HCT116 (cell line): ENCODE measurements around the gene NAB2. TPM values are rescaled to one million over a fixed set of nuclear protein-coding genes. Genes with fewer than 3 reads are reported as not detected.
A peak's percentile ranks its signal among the peaks of the same experiment; 100 is the strongest.

ENCODE experiments used
- ATAC-seq: fragments of 200-7000 bp; cut with Tn5 transposase; 2 replicates; pipeline ENCODE4 v1.9.1; 2020; ENCODE audit warnings: mild to moderate bottlenecking, moderate library complexity
- Bru-seq: library from RNA; stranded (reverse); fragments of 400-500 nt; gene quantifications from one replicate; lab custom pipeline; 2021; lab: Mats Ljungman, UMichigan
- BruChase-seq, 2 experiments: library from RNA; stranded (reverse); fragments of 400-500 nt; gene quantifications; one replicate each; lab custom pipeline; 2021; lab: Mats Ljungman, UMichigan
- BruUV-seq: library from RNA; stranded (reverse); fragments of 400-500 nt; replicated peaks from 2 replicates; lab custom pipeline; 2021; lab: Mats Ljungman, UMichigan
- CTCF ChIA-PET: fragments of 300-600 bp; sonication (Branson Sonifier 250); formaldehyde crosslinking; loops from one replicate; lab custom pipeline; 2021; ENCODE audit warnings: antibody characterized with exemption; lab: Charles Lee
- POLR2A ChIA-PET: fragments of 300-600, 350-600 bp; sonication (Branson Sonifier 250); formaldehyde crosslinking; loops from one replicate; lab custom pipeline; 2021; ENCODE audit warnings: antibody characterized with exemption; lab: Charles Lee
- RAD21 ChIA-PET, 2 experiments: fragments of 300-600 bp; sonication (Branson Sonifier 250); formaldehyde crosslinking; loops; one replicate each; lab custom pipeline; 2023; ENCODE audit warnings: low total read pairs in 2 of 2; ENCODE audit not compliant: uncharacterized antibody in 2 of 2, unreplicated experiment in 2 of 2, low non-redundant PET in 1 of 2; lab: Charles Lee
- DNase-seq: peaks from one replicate; pipeline ENCODE4 v3.0.0-alpha.2; 2010; ENCODE audit warnings: low read depth, low spot score
- H2AFZ ChIP-seq: fragments of 200-600 bp; shearing (Covaris generic), sonication (generic); 2 replicates; pipeline ENCODE4 v1.6.1; 2017; ENCODE audit warnings: low read depth, mixed run types, mixed read lengths, antibody characterized with exemption, low read length; ENCODE audit not compliant: poor library complexity, severe bottlenecking
- H3K27ac ChIP-seq: 2 replicates; pipeline ENCODE4 v1.5.1; 2012; ENCODE audit warnings: low read depth, low read length
- H3K27me3 ChIP-seq: fragments of 200-600 bp; sonication (generic); 2 replicates; pipeline ENCODE4 v1.6.1; 2016; ENCODE audit warnings: mixed run types, low read length, mixed read lengths; ENCODE audit not compliant: insufficient read depth
- H3K36me3 ChIP-seq, 2 experiments: fragments of 200-500 bp in 1 of 2; fragments of 200-600 bp in 1 of 2; sonication (Bioruptor generic) in 1 of 2; sonication (generic) in 1 of 2; 2 replicates each; pipeline versions ENCODE4 v1.5.1 to v1.6.1; 2014 to 2016; ENCODE audit warnings: low read length in 2 of 2, inconsistent platforms in 1 of 2, mixed read lengths in 1 of 2, mixed run types in 1 of 2; ENCODE audit not compliant: insufficient read depth in 2 of 2, control insufficient read depth in 1 of 2
- H3K4me1 ChIP-seq, 2 experiments: fragments of 200-600 bp in 1 of 2; sonication (generic) in 1 of 2; 2 replicates each; pipeline versions ENCODE4 v1.5.1 to v1.6.1; 2012 to 2017; ENCODE audit warnings: low read length in 2 of 2, inconsistent platforms in 1 of 2, mild to moderate bottlenecking in 1 of 2, mixed read lengths in 1 of 2, mixed run types in 1 of 2, moderate library complexity in 1 of 2; ENCODE audit not compliant: insufficient read depth in 2 of 2, control insufficient read depth in 1 of 2
- H3K4me2 ChIP-seq: fragments of 200-600 bp; sonication (generic); 2 replicates; pipeline ENCODE4 v1.6.1; 2017; ENCODE audit warnings: mixed run types, low read length, mixed read lengths
- H3K4me3 ChIP-seq, 2 experiments: fragments of 200-600 bp in 1 of 2; sonication (generic) in 1 of 2; replicated peaks in 1 of 2; 2 replicates each; pipeline ENCODE4 v1.5.1; 2011 to 2016; ENCODE audit warnings: low read length in 2 of 2, control low read depth in 1 of 2, low read depth in 1 of 2, mild to moderate bottlenecking in 1 of 2, mixed read lengths in 1 of 2, mixed run types in 1 of 2
- H3K79me2 ChIP-seq: fragments of 200-600 bp; sonication (generic); 2 replicates; pipeline ENCODE4 v1.6.1; 2017; ENCODE audit warnings: mild to moderate bottlenecking, mixed run types, low read length, moderate library complexity, mixed read lengths; ENCODE audit not compliant: insufficient read depth
- H3K9ac ChIP-seq: fragments of 200-600 bp; sonication (generic); 2 replicates; pipeline ENCODE4 v1.6.1; 2016; ENCODE audit warnings: low read length, mixed read lengths
- H3K9me2 ChIP-seq: fragments of 200-600 bp; sonication (generic), shearing (Covaris generic); 2 replicates; pipeline ENCODE4 v1.6.1; 2017; ENCODE audit warnings: mixed run types, mild to moderate bottlenecking, moderate library complexity; ENCODE audit not compliant: insufficient read depth
- H3K9me3 ChIP-seq, 2 experiments: fragments of 200-500 bp in 1 of 2; fragments of 200-600 bp in 1 of 2; sonication (Bioruptor generic) in 1 of 2; sonication (generic) in 1 of 2; 2 replicates each; pipeline ENCODE4 v1.6.1; 2014 to 2017; ENCODE audit warnings: low read length in 2 of 2, mixed read lengths in 2 of 2, inconsistent platforms in 1 of 2, low read depth in 1 of 2, mild to moderate bottlenecking in 1 of 2, mixed run types in 1 of 2, moderate library complexity in 1 of 2; ENCODE audit not compliant: control insufficient read depth in 1 of 2, insufficient read depth in 1 of 2
- H4K20me1 ChIP-seq: fragments of 200-600 bp; sonication (generic), shearing (Covaris generic); 2 replicates; pipeline ENCODE4 v1.6.1; 2017; ENCODE audit warnings: mixed run types, mild to moderate bottlenecking, moderate library complexity; ENCODE audit not compliant: insufficient read depth
- JUND ChIP-seq: IDR thresholded peaks from 2 replicates; pipeline ENCODE4 v1.6.1; 2012
- POLR2A ChIP-seq: IDR thresholded peaks from 2 replicates; pipeline ENCODE4 v1.7.0; 2011; ENCODE audit warnings: borderline replicate concordance; ENCODE audit not compliant: insufficient read depth, insufficient read length; ENCODE audit errors: extremely low read depth
- POLR2AphosphoS5 ChIP-seq: IDR thresholded peaks from 2 replicates; pipeline ENCODE4 v1.6.1; 2011; ENCODE audit warnings: mild to moderate bottlenecking, low read depth, low read length, moderate library complexity
- YY1 ChIP-seq: IDR thresholded peaks from 2 replicates; pipeline ENCODE4 v1.6.1; 2011; ENCODE audit warnings: low read length, low read depth, moderate library complexity, mild to moderate bottlenecking; ENCODE audit not compliant: insufficient replicate concordance; ENCODE audit errors: extremely low read depth
- ZFX ChIP-seq: fragments of 450-650 bp; IDR thresholded peaks from 2 replicates; pipeline ENCODE4 v1.6.1; 2017
- intact Hi-C: fragments of 100-400 bp; cut with micrococcal nuclease; formaldehyde crosslinking; loops from 2 replicates; pipeline ENCODE4 v1.10.0; 2022
- long read RNA-seq: library from polyadenylated mRNA; unstranded; transcript quantifications from one replicate; pipeline ENCODE4 v2.0.0, GENCODE V29; 2021; ENCODE audit not compliant: unreplicated experiment
- polyA plus RNA-seq: library from polyadenylated mRNA; unstranded; fragments of >200 nt; gene quantifications from 2 replicates; pipeline ENCODE4 v1.2.1, GENCODE V29; 2012; ENCODE audit warnings: missing spikeins
- total RNA-seq: library from RNA; stranded (reverse); gene quantifications from one replicate; pipeline ENCODE4 v1.2.1, GENCODE V29; 2021; ENCODE audit not compliant: unreplicated experiment

Gene NAB2
- total RNA-seq, result 77.1 TPM
- polyA plus RNA-seq, result 59.6 and 68.8 TPM in 2 replicates
- Bru-seq, nascent RNA, result percentile 81 among the genes with signal in this experiment
- percentile 88 among the genes with signal in this experiment for BruChase-seq, experiment 1, labeled RNA remaining after a 6-hour chase
- BruChase-seq, experiment 2, labeled RNA remaining after a 2-hour chase, result percentile 96 among the genes with signal in this experiment
- long read RNA-seq, transcript NAB2-202 (6 exons, 2,318 nt), result minor isoform, 6 of 98 reads
- long read RNA-seq, transcript NAB2-201 (7 exons, 2,711 nt), result major isoform, 41 of 98 reads
- long read RNA-seq, partial matches to known transcripts, result 44 of 98 reads
- long read RNA-seq, other reads (novel, unspliced or antisense), result 7 of 98 reads

GRCh38 chr12:57088354-57089270 lies at the start of gene NAB2:
Gene NAB2, plus strand, starts transcription at chr12:57089114. Its CDS starts 158 bp downstream, at chr12:57089272.
- H3K9me2 ChIP-seq, result no peaks in the 10 kb centered on the region
- H2AFZ ChIP-seq, result no peak within 1 kb of the TSS
- POLR2A ChIA-PET, result interaction anchor here (0.6 to 4.8 kb wide), 6 partner anchors 10 to 363 kb away, joined by 3 to 50 read pairs (median 3); partner anchors contain the start of genes NACA, NEMP1 and STAT6
- no peaks in the 10 kb centered on the region for H4K20me1 ChIP-seq
- peaks cover 37 to 69% of the 10 kb centered on the region in 2 experiments for H3K4me1 ChIP-seq
- no peaks in the 10 kb centered on the region for H3K27me3 ChIP-seq
- peak within 1 kb of the TSS; percentile 96 for H3K4me2 ChIP-seq
- peaks cover 8 to 22% of the 10 kb centered on the region in 2 experiments; a peak in 3 of 4 replicates for H3K36me3 ChIP-seq
- peaks cover 38% of the 10 kb centered on the region for H3K79me2 ChIP-seq
- intact Hi-C loops, result loop anchor here (1.0 to 5.0 kb wide), 2 partner anchors 22 to 374 kb away; no protein-coding TSS in a partner anchor
- DNase-seq, result peak; percentile 85
- TF ChIP-seq POLR2AphosphoS5 (peak; percentile 32), ZFX (peak; percentile 30; the same call in 1 of the 2 replicates), POLR2A (peak; percentile 20), JUND (no peak), YY1 (peak; percentile 4)
- no peaks in the 10 kb centered on the region for H3K9me3 ChIP-seq
- CTCF ChIA-PET, result interaction anchor here (0.6 to 2.5 kb wide), 5 partner anchors 10 to 87 kb away, joined by 3 to 20 read pairs (median 4); partner anchors contain the start of genes NEMP1 and STAT6
- no TSS peak for BruUV-seq
- peak within 1 kb of the TSS; percentile 100 for H3K27ac ChIP-seq
- H3K4me3 ChIP-seq, result peak within 1 kb of the TSS; percentile 61 to 90
- RAD21 ChIA-PET, result interaction anchor here (0.8 to 1.4 kb wide), 5 partner anchors 10 to 452 kb away, joined by 3 to 7 read pairs (median 3); partner anchors contain the start of genes NEMP1 (in 1 of the 2) and STAT6 (in 1 of the 2)
- peak within 1 kb of the TSS; percentile 91 for H3K9ac ChIP-seq
- ATAC-seq, result peak; percentile 71
